ENCODE measurements around the gene MAD1L1.

Gene MAD1L1

DNA sequence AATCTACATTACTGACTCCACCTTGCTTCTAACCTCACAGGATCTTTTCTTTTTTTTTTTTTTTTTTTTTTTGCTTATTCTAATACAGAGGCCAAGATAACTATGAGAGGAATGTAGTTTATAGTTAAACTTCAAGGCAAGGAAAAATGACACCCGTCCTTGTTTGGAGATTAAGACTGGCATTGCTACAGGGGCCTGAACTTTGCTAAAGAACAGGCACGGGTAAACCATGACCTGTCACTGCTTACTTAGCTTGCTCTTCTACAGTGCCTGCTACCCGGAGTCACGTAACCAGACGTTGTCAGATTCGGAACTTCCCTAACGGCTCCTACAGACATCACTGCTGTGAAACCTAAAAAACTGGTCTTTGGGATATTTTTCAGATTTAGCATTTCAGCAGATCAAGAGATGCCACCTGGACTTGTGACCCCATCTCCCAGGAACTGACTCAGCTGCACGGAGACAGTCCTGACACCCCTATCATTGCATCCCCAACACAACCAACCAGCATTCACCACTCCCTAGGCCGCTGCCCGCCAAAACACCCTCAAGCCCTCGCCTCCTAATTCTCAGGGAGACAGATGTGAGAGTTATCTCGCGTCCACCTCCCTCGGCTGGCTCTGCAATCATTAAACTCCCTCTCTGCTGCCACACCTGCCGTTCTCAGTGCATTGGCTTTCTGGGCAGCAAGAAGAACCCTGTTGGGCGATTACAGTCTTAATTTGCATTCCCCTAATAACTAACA, 27.5 kb downstream of the MAD1L1 start:
- Histone ChIP-seq H4K20me1 (ENCODE audit: low read depth, low read length) (no peaks in the 10 kb centered on the region), H3K79me2 (ENCODE audit: insufficient read depth, low read length) (no peaks in the 10 kb centered on the region), H2AFZ (ENCODE audit: low read depth, low read length, severe bottlenecking) (no peak overlapping the region), H3F3A (ENCODE audit: insufficient read depth) (no peaks in the 10 kb centered on the region), H3K36me3 (ENCODE audit: low read length) (no peaks in the 10 kb centered on the region), H3K9ac (ENCODE audit: low read length) (no peak overlapping the region), H3K27me3 (ENCODE audit: low read length) (no peaks in the 10 kb centered on the region), H3K9me3 (ENCODE audit: insufficient read depth, low read length) (no peaks in the 10 kb centered on the region), H3K4me3 (ENCODE audit: insufficient read depth, low read length, poor library complexity, severe bottlenecking) (no peak overlapping the region), H3K9me2 (replicated peaks; ENCODE audit: insufficient read depth, low read length) (no peaks in the 10 kb centered on the region), H3K4me2 (ENCODE audit: low read depth, low read length, poor library complexity, severe bottlenecking) (no peak overlapping the region), H3K27ac (ENCODE audit: low read depth, low read length) (no peak overlapping the region)
- no peak for TF ChIP-seq EZH2phosphoT487 (conservative IDR thresholded peaks at IDR 0.05; ENCODE audit: low read length)
- TF ChIP-seq, protein P1, sequence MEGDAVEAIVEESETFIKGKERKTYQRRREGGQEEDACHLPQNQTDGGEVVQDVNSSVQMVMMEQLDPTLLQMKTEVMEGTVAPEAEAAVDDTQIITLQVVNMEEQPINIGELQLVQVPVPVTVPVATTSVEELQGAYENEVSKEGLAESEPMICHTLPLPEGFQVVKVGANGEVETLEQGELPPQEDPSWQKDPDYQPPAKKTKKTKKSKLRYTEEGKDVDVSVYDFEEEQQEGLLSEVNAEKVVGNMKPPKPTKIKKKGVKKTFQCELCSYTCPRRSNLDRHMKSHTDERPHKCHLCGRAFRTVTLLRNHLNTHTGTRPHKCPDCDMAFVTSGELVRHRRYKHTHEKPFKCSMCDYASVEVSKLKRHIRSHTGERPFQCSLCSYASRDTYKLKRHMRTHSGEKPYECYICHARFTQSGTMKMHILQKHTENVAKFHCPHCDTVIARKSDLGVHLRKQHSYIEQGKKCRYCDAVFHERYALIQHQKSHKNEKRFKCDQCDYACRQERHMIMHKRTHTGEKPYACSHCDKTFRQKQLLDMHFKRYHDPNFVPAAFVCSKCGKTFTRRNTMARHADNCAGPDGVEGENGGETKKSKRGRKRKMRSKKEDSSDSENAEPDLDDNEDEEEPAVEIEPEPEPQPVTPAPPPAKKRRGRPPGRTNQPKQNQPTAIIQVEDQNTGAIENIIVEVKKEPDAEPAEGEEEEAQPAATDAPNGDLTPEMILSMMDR (IDR thresholded peaks at IDR 0.05; ENCODE audit: insufficient read depth, low read length, poor library complexity, severe bottlenecking): no peak

DNA sequence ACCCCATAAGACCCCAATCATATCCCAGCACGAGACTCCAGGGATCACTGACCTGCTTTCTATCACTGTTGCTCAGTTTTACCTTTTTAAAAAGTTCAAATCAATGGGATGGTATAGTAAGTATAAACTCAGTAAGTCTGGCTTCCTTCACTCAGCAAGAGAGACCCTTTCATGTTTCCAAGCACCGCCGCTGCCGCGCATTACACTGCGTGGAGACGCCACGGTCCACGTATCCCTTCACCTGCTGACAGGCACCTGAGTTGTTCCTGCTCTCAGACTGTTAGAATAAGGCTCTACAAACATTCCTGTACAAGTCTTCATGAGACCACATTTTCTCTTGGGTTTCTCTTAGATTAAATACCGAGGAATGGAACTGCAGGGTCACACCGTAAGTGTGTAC, 28.3 kb downstream of the MAD1L1 start:
- Histone ChIP-seq H2AFZ (ENCODE audit: low read depth, low read length, severe bottlenecking) (no peak overlapping the region), H4K20me1 (ENCODE audit: low read depth, low read length) (no peaks in the 10 kb centered on the region), H3K36me3 (ENCODE audit: low read length) (no peaks in the 10 kb centered on the region), H3K27ac (ENCODE audit: low read depth, low read length) (no peak overlapping the region), H3K79me2 (ENCODE audit: insufficient read depth, low read length) (no peaks in the 10 kb centered on the region), H3K9me2 (replicated peaks; ENCODE audit: insufficient read depth, low read length) (no peaks in the 10 kb centered on the region), H3K27me3 (ENCODE audit: low read length) (no peaks in the 10 kb centered on the region), H3K9me3 (ENCODE audit: insufficient read depth, low read length) (no peaks in the 10 kb centered on the region), H3K4me3 (ENCODE audit: insufficient read depth, low read length, poor library complexity, severe bottlenecking) (no peak overlapping the region), H3K9ac (ENCODE audit: low read length) (no peak overlapping the region), H3K4me2 (ENCODE audit: low read depth, low read length, poor library complexity, severe bottlenecking) (no peak overlapping the region), H3F3A (ENCODE audit: insufficient read depth) (no peaks in the 10 kb centered on the region)
- TF ChIP-seq EZH2phosphoT487 (conservative IDR thresholded peaks at IDR 0.05; ENCODE audit: low read length): no peak
- TF ChIP-seq, protein P1 (IDR thresholded peaks at IDR 0.05; ENCODE audit: insufficient read depth, low read length, poor library complexity, severe bottlenecking): no peak

DNA sequence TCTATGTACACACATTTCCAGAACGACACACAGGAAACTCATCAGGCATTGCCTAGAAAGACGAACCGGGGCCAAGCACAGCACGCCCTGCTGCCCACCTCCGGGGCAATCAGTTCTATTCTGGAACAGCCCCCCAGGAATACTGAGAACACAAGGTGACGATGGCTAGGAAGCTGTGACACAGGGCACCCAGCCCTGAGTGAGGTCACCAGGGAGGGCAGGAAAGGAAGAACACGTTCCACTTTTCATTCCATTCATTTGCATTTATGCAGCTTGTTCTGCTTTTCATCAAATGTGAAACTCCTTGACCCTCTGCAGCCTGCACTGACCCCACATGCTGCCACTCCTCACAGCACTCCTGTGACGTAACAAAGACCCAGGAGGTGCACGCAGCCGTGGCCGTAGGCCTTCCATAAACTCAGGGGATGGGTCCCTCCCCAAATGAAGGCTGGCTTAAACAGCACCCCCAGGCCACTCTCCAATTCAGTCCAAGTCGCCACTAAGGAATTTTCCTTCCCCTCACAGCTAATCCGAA, 28.9 kb downstream of the MAD1L1 start:
- TF ChIP-seq, protein P1 (IDR thresholded peaks at IDR 0.05; ENCODE audit: insufficient read depth, low read length, poor library complexity, severe bottlenecking): no peak
- no peak for TF ChIP-seq EZH2phosphoT487 (conservative IDR thresholded peaks at IDR 0.05; ENCODE audit: low read length)
- Histone ChIP-seq H3K9me3 (ENCODE audit: insufficient read depth, low read length) (no peaks in the 10 kb centered on the region), H3K27me3 (ENCODE audit: low read length) (no peaks in the 10 kb centered on the region), H3K9ac (ENCODE audit: low read length) (no peak overlapping the region), H3K4me2 (ENCODE audit: low read depth, low read length, poor library complexity, severe bottlenecking) (no peak overlapping the region), H3K4me3 (ENCODE audit: insufficient read depth, low read length, poor library complexity, severe bottlenecking) (no peak overlapping the region), H3K27ac (ENCODE audit: low read depth, low read length) (no peak overlapping the region), H3K9me2 (replicated peaks; ENCODE audit: insufficient read depth, low read length) (no peaks in the 10 kb centered on the region), H3K79me2 (ENCODE audit: insufficient read depth, low read length) (no peaks in the 10 kb centered on the region), H3K36me3 (ENCODE audit: low read length) (no peaks in the 10 kb centered on the region), H2AFZ (ENCODE audit: low read depth, low read length, severe bottlenecking) (no peak overlapping the region), H3F3A (ENCODE audit: insufficient read depth) (no peaks in the 10 kb centered on the region), H4K20me1 (ENCODE audit: low read depth, low read length) (no peaks in the 10 kb centered on the region)
